GM21526 (cell line): ENCODE measurements around the gene MEF2D.
A peak's percentile ranks its signal among the peaks of the same experiment; 100 is the strongest.

Experiments
- ATAC-seq: cut with Tn5 transposase; IDR thresholded peaks from one replicate; pipeline ENCODE4 v1.9.1; 2021; ENCODE audit warnings: moderate library complexity; ENCODE audit not compliant: unreplicated experiment, low FRiP score

The MEF2D gene

DNA sequence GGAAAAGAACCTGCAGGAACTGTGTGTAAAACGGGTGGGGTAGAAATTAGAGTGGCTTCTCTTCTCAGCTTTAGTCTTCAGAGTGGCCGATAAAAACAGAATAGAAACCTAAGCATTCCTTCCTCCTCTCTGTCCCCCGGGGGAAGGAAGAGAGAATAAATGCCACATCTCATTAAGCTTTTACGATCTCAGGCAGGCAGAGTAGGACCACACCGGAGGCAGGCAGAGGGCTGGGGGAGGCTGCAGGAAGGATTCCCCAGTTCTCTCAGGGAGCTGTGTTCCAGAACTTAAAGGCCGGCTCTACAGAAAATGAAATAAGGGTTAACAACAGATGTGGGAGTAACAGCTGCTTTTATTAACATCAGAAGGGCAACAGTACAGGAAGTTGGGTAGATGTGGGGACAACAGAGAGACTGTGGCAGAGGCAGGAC is 24.5 kb upstream of the MEF2D start:
- no peak for ATAC-seq

DNA sequence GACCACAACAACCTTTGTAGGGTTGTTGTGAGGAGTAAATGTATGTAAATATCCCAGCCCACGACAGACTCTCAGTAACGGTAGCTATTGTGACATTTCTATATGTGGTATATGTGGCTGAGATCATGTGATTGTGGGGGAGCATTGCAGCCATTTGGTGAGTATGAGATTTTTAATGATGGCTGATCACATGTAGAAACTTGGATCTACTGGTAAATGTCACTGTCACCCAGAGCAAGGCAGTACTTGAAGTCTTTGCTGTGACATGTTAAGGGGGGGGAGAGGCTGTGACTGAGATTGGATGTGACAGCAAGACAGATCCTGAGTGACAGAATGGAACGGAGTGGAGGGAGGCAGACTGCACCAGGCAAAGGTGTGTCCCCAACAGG is 23.9 kb upstream of the MEF2D start:
- ATAC-seq, result no peak

DNA sequence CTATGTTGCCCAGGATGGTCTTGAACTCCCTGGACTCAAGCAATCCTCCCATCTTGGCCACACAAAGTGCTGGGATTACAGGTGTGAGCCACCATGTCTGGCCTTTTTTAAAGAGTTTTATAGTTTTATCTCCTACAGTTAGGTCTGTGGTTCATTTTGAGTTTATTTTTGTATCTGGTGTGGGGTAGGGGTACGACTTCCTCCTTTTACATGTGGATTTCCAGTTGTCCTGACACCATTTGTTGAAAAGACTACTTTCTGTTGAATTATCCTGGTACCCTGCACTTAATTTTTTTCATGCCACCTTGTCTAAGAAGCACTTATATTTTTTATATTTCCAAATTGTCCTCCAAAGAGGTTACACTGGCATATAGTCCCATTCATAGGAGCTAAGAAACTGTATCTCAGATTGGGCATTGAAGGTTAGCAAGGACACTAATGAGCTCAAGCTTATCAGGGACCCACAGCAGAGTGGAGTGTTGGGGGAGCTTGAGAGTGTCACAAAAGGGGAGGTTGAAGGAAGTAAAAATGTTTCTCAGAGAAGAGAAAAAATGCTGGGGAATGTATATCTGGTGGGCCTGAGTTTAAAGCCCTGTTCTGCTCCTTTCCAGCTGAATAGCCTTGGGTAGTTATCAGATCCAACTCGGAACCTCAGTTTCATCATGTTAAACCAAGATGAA is 23.4 kb upstream of the MEF2D start:
- no peak for ATAC-seq

DNA sequence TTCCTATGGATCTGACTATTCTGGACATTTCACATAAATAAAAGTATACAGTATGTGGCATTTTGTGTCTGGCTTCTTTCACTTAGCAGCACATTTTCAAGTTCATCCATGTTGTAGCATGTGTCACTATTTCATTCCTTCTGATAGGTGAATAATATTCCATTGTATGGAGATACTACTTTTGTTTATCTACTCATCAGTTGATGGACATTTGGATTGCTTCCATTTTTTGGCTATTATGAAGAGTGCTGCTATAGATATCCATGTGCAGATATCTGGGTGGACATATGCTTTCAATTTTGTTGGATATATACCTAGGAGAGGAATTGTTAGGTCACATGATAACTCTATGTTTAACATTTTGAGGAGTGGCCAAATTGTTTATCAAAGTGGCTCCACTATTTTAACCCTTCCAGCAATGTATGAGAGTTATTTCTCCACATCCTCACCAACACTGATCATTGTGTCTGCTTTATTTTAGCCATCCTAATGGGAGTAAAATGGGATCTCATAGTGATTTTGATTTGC is 21.9 kb upstream of the MEF2D start:
- no peak for ATAC-seq

DNA sequence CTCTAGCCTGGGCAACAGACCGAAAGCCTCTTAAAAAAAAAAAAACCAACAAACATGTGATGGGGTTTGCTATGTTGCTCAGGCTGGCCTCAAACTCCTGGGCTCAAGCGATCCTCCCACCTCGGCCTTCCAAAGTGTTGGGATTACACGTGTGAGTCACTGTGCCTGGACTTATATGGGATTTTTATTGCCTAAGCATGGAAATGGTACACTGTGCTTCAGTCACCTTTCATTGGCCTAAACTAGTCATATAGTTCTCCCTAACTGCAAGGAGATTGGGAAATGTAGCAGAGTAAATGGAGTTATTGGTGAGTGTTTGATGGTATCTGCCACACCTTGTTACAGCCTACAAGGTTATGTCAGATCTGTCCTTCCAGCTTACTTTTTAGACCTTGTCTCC is 17.2 kb upstream of the MEF2D start:
- no peak for ATAC-seq

DNA sequence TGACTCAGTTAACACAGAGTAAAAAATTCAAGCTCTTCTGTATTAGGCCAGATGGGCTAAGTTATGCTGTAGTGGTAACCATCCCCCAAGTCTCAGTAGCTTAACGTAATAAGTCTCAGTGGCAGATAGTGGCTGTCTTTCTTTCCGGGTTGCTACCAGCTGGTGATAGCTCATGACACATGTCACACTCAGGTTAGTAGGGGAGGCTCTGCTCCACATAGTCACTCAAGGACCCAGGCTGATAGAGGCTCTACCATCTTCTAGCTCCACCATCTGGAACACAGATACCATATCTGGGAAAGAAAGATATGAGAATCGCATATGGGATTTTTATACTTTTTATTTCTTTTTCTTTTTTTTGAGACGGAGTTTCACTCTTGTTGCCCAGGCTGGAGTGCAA is 16.2 kb upstream of the MEF2D start:
- no peak for ATAC-seq

DNA sequence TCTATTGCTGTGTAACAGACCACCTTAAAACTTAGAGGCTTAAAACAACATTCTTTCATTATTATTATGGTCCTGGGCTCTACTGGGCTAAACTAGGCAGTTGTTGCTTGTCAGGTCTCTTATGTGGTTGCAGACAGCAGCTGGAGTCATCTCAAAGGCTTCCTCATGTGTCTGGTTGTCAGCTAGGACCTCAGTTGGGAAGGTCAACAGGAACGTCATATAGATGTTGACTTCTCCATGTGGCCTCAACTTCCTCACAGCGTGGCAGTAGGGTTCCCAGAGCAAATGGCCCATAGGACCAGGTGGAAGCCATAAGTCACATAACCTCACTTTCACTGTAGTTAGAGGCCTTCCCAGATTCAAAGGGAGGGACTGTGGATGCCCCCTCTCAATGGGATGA is 15.4 kb upstream of the MEF2D start:
- no peak for ATAC-seq

DNA sequence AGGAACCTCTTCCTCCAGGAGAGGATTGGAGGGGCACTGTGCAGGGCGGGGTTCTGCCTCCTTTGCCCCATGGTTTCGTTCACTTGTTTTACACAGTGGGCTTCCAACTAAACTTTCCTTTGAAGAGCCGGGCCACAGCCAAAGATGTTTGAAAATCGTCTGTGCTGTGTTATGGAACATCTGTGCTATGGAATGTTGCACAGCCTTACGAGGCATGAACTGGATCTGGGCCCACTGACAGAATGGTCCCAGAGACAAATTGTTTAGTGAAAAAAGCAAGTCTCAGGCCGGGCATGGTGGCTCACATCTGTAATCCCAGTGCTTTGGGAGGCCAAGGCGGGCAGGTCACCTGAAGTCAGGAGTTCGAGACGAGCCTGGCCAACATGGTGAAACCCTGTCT is 12.6 kb upstream of the MEF2D start:
- no peak for ATAC-seq

DNA sequence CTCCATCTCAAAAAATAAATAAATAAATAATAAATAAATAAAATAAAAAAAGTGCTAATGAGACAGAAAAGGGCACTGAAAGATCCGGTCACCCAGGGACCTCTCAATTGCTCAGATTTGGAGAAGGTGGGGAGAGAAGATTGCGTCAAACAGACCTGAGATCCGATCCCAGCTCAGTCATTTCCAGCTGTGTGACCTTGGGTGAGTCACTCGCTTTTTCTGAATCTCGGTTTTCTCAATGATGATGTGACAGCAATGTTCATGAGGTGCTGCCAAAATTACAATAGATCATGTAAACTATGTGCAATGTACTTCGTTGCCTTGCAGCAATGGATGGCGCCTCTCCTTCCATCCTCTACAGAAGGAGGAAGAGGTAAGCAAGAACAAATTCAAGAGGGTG is 11.1 kb upstream of the MEF2D start:
- no peak for ATAC-seq

DNA sequence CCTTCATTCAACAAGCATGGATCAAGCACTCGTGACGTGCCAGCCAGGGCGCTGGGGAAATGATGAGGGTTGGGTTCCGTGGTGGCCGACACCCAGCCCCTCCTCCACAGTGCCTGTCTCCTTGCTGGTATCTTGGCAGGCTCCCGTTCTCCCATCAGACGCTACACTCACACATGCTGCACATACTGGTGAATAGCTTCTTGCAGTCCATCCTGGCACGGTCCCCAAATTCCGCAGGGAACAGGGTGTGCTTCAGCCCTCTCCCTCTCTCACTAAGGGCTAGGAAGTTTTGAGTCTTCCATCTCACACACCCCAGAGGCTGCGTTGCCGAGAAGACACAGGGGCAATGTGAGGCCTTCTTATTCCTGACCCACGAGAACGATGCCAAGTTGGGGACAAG is 10.1 kb upstream of the MEF2D start:
- no peak for ATAC-seq

DNA sequence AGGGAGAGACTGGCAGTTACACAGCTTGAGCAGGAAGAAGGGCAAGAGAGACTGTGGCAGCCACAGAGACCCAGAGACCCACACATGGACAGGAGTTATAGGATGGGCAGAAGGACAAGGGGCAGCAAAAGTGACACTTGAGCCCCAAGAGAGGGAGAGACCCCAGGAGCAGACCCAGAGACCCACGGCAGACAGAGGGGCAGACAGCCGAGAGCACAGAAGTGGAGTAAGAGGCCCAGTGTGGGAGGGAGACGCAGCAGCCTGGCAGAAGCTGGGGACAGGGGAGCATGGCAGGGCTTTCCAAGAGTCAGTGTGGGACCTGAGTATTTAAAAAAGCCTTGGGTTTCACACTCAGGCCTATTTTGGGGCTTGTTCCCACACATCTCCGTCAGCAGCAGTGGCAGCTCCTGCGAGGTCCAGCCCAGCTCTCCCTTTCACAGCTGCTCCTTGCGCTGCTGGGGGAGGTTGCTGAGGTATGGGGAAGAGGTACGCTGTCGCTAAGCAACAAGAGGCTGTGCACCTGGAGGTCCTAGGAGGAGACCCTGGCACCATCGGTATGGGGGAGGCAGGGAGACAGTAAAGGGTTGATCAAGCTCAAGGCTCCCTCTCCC is 9.0 kb upstream of the MEF2D start:
- no peak for ATAC-seq

DNA sequence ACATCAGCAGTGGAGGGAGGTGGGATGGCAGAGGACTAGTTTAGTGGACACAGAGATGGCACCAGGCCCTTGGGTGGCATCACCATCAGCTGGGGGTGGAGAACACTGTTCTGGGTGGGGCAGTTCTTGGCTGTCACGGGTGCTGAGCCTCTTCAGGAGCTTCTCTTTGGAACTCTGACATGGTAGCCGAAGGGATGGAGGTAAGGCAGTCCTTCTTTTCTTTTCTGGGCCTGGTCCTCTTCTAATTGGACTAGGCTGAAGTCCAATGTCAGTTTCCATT is 8.3 kb upstream of the MEF2D start:
- no peak for ATAC-seq

DNA sequence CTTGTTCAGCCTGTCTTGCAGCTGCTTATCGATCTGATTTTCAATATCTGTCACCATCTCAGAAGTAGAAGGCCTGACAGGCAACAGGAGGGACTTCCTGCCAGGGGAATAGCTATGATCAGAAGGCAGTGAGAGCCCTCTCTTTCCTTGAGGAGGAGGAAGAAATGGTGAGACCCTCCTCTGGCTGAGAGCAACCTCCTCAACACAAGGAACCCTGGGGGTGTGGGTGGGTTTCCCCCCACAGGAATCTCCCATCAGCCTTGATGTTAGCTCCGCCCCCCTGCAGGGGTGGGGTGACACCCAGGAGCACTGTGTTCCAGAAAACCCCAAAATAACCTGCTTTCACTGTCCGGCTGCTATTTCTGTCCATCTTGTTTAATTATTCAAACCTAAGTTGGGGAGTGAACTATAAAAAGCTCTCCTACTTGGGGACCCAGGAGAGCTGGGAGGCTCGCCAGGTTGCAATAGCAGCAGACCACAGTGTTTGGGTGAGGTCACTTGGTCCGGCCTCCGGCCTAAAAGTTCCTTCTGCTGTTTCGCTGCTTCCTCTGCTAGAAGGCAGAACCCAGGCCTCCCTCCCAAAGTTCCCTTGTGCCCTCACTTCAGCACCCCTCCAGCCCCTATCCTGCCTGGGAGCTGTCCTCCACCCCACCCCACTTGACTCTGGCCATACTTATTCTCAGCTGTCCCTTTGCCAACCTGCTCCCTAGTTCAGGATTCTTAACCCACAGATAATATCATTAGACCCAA is 7.8 kb upstream of the MEF2D start:
- ATAC-seq, result no peak

DNA sequence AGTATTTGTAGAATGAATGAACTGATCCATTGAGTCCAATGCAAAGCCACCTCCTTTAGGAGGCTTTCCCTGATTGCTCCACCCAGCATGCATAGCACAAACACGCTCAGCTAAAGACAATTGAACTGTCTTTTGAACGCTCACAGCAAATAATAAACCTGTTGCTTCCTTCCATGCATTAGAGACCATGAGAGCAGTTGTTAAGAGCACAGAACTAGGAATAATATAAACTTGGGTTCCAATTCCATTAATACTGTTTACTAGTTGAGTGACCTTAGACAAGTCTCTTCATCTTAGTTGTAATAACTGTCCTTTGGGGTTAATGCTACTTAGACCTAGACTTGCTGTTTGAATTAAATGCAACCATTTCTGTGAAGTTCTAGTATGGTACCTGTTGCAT is 5.9 kb upstream of the MEF2D start:
- ATAC-seq, result no peak

DNA sequence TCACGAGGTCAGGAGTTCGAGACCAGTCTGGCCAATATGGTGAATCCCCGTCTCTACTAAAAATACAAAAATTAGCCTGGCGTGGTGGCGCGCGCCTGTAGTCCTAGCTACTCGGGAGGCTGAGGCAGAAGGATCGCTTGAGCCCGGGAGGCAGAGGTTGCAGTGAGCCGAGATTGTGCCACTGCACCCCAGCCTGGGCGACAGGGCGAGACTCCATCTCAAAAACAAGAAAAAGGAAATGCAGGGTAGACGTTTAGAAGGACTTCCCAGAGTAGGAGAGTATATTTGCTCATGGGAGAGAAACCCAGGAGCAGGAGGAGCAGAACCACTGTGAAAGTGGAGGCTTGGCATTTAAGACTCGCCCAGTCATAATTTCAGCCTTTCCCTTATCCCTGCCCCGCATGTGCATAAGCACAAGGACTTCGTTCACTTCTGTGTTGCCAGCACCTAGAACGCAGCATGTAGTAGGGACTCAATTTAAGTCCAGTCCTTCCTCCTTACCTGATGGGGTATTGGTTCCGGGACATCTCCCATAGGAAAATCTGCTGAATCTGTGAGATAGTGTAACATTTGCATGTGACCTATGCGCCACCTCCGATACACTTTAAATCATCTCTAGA is 5.2 kb upstream of the MEF2D start:
- no peak for ATAC-seq

DNA sequence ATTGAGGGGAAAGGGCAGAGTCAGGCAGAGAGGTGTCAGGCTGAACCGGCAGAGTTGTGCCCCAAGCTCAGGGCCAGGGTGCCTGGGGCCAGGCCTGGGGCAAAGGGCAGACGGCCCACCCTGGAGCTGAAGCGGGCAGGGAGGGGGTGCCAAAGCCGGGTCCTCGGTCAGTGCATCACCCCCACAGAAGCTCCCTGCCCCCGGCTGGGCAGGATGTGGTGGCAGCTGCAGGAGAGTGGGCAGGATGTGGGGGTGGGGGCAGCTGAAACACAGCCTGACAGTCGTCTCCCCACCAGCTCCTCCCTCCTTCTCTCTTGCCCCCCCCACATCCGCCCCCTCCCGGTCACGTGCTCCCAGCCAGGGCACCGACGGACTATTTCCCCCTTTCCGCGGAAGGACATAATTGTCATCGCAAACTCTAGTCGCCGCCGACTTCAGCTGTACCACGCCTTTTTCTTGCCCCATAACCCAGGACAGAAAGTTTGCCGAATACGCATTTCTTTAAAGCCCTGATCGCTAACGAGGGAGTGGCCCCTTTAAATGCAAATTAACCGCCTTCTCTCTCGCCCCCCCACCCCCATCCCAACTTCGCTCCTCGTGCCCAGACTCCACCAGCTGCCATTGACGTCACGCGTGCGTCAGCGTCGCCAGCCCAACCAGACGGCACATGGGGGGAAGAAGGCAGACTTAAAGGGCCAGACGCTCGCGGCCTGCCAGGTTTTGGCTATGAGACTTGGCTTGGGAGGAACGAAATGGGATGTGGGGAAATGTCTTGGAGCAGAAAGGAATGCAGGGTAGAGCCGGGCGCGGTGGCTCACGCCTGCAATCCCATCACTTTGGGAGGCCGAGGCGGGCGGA is 4.5 kb upstream of the MEF2D start:
- peak; percentile 24 for ATAC-seq

DNA sequence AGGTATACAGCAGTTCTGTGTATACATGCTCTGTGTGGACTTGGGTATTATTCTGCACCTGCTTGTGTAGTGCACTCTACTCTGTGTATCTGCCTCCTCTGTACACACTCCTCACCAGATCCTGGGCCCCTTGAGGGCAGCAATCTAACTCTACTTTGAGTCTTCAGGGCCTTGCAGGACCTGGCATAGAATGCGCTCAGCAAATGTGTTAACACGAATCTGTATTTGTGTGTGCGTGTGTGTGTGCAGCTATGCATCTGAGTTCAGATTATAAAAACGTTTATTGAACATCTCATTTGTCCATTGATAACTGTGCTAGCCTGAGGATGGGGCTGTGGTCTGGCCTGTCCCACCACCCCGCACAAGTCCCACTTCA is 3.9 kb upstream of the MEF2D start:
- no peak for ATAC-seq

DNA sequence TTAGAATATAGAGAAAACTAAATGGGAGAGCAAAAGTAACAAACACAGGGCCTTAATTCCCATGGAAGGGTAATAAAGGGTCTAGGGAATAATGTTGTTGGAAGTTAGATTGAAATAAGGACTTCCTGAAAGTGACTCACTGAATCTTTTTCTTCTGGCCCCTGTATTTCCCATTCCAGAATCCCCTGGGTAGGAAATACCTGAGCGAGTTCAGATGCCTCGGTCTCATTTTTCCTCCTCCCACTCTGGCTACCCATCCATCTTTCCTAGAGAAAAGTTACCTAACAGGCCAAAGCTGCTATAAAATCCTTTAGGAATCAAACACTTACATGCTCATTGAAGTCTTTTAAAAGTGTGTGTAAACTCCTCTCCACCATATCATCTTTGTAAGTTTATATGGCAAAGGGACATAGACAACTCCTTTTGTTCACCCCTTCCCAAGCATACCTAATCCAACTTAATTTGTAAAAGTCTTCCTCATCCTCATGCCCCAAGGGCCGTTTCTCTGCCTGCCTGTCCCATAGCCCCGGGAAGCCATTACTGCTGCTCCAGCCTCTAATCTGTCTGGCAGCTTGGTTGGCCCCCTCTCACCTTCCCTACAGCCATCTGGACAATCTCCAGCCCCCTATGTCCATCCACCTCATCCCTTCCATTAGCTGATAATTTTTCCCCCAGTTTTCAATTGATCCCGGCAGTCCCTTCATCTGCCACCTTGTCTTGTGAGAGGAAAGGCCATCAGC is 3.3 kb upstream of the MEF2D start:
- no peak for ATAC-seq

DNA sequence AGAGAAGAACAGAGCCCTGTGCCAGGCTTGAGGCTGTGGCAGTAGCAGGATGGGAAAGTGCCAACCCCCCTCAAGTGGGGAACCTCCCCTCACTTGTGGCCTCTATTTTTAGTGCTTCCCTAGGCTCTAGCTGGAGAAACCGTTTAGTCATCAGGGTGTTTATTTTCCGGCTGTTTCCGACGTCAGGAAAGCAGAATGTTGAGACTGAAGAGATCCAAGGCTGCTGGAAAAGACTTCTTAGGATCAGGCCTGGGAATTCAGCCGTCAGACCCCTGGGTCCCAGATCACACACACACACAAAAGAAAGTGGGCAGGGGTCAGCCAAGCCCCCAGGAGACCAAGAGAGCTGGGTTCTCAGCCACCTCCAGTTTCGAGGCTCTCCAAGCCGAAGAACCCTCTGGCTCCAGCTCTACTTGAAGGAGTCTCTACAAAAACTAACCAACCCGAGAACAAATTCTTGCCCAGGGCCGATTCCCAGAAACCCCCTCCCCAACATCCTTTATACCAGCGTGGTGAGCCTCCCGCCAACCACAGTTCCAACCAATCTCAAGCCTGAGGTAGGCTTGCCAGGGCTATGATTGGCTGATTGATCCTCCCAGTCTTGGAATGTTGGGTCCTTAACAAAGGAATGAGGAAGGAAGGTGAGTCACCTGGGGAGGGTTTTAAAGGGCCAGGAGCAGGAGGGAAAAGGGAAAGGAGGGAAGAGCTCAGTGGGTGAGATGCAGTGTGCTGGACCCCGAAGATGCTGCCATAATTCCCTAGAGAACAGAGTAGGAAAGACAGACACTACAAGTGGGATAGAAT is 2.5 kb upstream of the MEF2D start:
- ATAC-seq, result no peak
